ENCODE results near the gene WFDC12.

The WFDC12 gene

GRCh38 chr20:45117581-45117980, 6.7 kb downstream of the WFDC12 start:
- Histone ChIP-seq H3K36me3 (ENCODE audit: control insufficient read depth in 2 of 2, insufficient read depth in 2 of 2, low read length in 2 of 2) (no peaks in the 10 kb centered on the region), H3K27ac (ENCODE audit: low read depth in 2 of 2, low read length in 2 of 2) (no peak overlapping the region), H3K4me3 (ENCODE audit: low read length in 2 of 2) (no peak overlapping the region), H3K9ac (ENCODE audit: low read depth in 1 of 2, low read length in 2 of 2) (no peak overlapping the region), H3K27me3 (ENCODE audit: control insufficient read depth in 2 of 2, insufficient read depth in 2 of 2, low read length in 2 of 2) (no peaks in the 10 kb centered on the region), H3K4me1 (ENCODE audit: control insufficient read depth in 2 of 2, insufficient read depth in 2 of 2, low read length in 2 of 2) (no peaks in the 10 kb centered on the region), H3K9me3 (ENCODE audit: control insufficient read depth in 2 of 2, low read length in 2 of 2) (no peaks in the 10 kb centered on the region)

GRCh38 chr20:45115829-45116228, 8.4 kb downstream of the WFDC12 start:
- Histone ChIP-seq H3K27ac (ENCODE audit: low read depth in 2 of 2, low read length in 2 of 2) (no peak overlapping the region), H3K9ac (ENCODE audit: low read depth in 1 of 2, low read length in 2 of 2) (no peak overlapping the region), H3K27me3 (ENCODE audit: control insufficient read depth in 2 of 2, insufficient read depth in 2 of 2, low read length in 2 of 2) (no peaks in the 10 kb centered on the region), H3K4me1 (ENCODE audit: control insufficient read depth in 2 of 2, insufficient read depth in 2 of 2, low read length in 2 of 2) (no peaks in the 10 kb centered on the region), H3K4me3 (ENCODE audit: low read length in 2 of 2) (no peak overlapping the region), H3K36me3 (ENCODE audit: control insufficient read depth in 2 of 2, insufficient read depth in 2 of 2, low read length in 2 of 2) (no peaks in the 10 kb centered on the region), H3K9me3 (ENCODE audit: control insufficient read depth in 2 of 2, low read length in 2 of 2) (no peaks in the 10 kb centered on the region)

DNA sequence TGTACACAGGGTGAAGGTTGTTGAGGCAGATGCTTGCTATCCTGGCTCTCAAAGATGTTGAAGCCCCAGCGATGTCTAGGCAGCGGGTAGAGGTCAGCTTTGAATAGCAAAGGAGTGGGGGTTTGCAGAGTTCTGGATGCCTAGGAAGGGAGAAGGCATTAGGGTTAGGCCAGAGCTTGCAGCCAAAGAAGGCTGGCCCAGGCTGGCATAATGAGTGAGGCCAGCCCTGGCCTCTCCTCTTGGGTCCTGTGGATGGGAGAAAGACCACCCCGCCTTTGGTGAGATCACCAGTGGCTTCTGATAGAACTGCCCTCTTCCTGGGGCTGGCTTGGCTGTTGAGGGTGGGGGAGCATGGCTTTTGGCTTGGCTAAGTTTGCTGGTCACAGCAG, 8.9 kb downstream of the WFDC12 start:
- H3K36me3 ChIP-seq (ENCODE audit: control insufficient read depth in 2 of 2, insufficient read depth in 2 of 2, low read length in 2 of 2) = no peaks in the 10 kb centered on the region
- H3K27ac ChIP-seq (ENCODE audit: low read depth in 2 of 2, low read length in 2 of 2) = no peak overlapping the region
- H3K4me1 ChIP-seq (ENCODE audit: control insufficient read depth in 2 of 2, insufficient read depth in 2 of 2, low read length in 2 of 2) = no peaks in the 10 kb centered on the region
- H3K4me3 ChIP-seq (ENCODE audit: low read length in 2 of 2) = no peak overlapping the region
- H3K9me3 ChIP-seq (ENCODE audit: control insufficient read depth in 2 of 2, low read length in 2 of 2) = no peaks in the 10 kb centered on the region
- H3K27me3 ChIP-seq (ENCODE audit: control insufficient read depth in 2 of 2, insufficient read depth in 2 of 2, low read length in 2 of 2) = no peaks in the 10 kb centered on the region
- no peak overlapping the region for H3K9ac ChIP-seq (ENCODE audit: low read depth in 1 of 2, low read length in 2 of 2)

DNA sequence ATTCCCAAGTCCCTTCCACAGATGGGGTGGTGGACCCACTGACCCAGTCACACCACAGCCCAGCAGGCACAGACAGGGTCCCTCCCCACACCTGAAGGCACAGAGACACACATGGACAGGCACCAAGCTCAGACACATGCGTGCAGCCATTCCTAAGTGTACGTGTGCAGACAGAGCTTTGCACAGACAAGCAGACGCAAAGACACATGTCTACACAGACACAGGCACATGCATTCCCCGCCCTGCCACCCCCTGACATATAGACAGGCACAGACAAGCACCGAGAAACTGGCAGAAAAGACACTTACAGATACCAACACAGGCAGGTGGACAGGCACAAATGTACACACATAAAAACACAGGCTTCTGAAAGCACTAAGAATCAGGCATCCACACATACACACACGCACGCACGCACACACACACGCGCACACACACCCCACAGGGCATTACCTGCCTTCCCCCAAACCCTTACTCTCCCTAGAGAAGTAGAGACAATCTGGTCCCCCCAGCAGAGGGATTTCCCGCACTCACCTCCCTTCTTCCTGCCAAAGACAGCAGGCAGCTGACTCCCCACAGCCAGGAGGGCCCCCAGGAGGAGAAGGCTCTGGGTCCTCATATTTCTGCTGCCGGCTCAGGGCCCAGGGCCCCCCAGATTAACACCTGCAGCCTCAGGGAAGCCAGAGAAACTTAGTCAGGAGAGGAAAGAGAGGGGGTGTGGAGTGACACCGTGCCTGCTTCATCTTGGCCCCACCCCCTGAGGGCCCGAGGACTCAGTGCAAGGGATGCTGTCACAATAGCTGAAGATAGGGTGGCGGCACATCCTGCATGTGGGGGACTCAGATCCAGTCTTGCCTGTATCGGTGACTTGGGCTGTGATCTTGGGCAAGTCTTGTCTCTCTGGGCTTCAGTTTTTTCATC, 9.5 kb downstream of the WFDC12 start, which contains the start of gene WFDC5:
Gene WFDC5 (minus strand): TSS at position 710 of the 921 bp plus-strand sequence. CDS start 91 bp downstream, at position 619.
- Histone ChIP-seq H3K4me1 (ENCODE audit: control insufficient read depth in 2 of 2, insufficient read depth in 2 of 2, low read length in 2 of 2) (no peaks in the 10 kb centered on the region), H3K9me3 (ENCODE audit: control insufficient read depth in 2 of 2, low read length in 2 of 2) (no peaks in the 10 kb centered on the region), H3K9ac (ENCODE audit: low read depth in 1 of 2, low read length in 2 of 2) (no peak within 1 kb of the TSS), H3K27me3 (ENCODE audit: control insufficient read depth in 2 of 2, insufficient read depth in 2 of 2, low read length in 2 of 2) (no peaks in the 10 kb centered on the region), H3K36me3 (ENCODE audit: control insufficient read depth in 2 of 2, insufficient read depth in 2 of 2, low read length in 2 of 2) (no peaks in the 10 kb centered on the region), H3K4me3 (ENCODE audit: low read length in 2 of 2) (no peak within 1 kb of the TSS), H3K27ac (ENCODE audit: low read depth in 2 of 2, low read length in 2 of 2) (no peak within 1 kb of the TSS)

GRCh38 chr20:45113865-45114264, 10.4 kb downstream of the WFDC12 start:
- Histone ChIP-seq H3K4me1 (ENCODE audit: control insufficient read depth in 2 of 2, insufficient read depth in 2 of 2, low read length in 2 of 2) (no peaks in the 10 kb centered on the region), H3K36me3 (ENCODE audit: control insufficient read depth in 2 of 2, insufficient read depth in 2 of 2, low read length in 2 of 2) (no peaks in the 10 kb centered on the region), H3K9me3 (ENCODE audit: control insufficient read depth in 2 of 2, low read length in 2 of 2) (no peaks in the 10 kb centered on the region), H3K27me3 (ENCODE audit: control insufficient read depth in 2 of 2, insufficient read depth in 2 of 2, low read length in 2 of 2) (no peaks in the 10 kb centered on the region), H3K9ac (ENCODE audit: low read depth in 1 of 2, low read length in 2 of 2) (no peak overlapping the region), H3K27ac (ENCODE audit: low read depth in 2 of 2, low read length in 2 of 2) (no peak overlapping the region), H3K4me3 (ENCODE audit: low read length in 2 of 2) (no peak overlapping the region)

DNA sequence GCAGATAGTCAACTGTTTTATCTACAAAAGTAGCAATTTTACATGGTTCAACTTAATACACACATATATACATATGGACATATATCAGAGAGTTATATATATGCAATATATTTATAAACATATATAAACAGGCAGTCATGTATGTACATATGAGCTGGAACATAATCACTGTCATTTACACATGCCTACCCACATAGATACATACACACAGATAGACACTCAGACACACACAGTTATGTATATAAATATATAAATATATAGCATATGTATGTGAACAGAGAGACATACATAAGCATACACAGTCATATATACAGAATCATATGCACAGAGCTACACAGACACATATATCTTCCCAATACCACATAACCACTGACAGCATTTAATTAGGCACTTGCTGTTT, 11.5 kb downstream of the WFDC12 start:
- Histone ChIP-seq H3K27ac (ENCODE audit: low read depth in 2 of 2, low read length in 2 of 2) (no peak overlapping the region), H3K9ac (ENCODE audit: low read depth in 1 of 2, low read length in 2 of 2) (no peak overlapping the region), H3K9me3 (ENCODE audit: control insufficient read depth in 2 of 2, low read length in 2 of 2) (no peaks in the 10 kb centered on the region), H3K4me3 (ENCODE audit: low read length in 2 of 2) (no peak overlapping the region), H3K4me1 (ENCODE audit: control insufficient read depth in 2 of 2, insufficient read depth in 2 of 2, low read length in 2 of 2) (no peaks in the 10 kb centered on the region), H3K27me3 (ENCODE audit: control insufficient read depth in 2 of 2, insufficient read depth in 2 of 2, low read length in 2 of 2) (peaks cover 0 to 3% of the 10 kb centered on the region in 2 donors), H3K36me3 (ENCODE audit: control insufficient read depth in 2 of 2, insufficient read depth in 2 of 2, low read length in 2 of 2) (no peaks in the 10 kb centered on the region)

- Histone ChIP-seq H3K4me1 (ENCODE audit: control insufficient read depth in 2 of 2, insufficient read depth in 2 of 2, low read length in 2 of 2) (no peaks in the 10 kb centered on the region), H3K27ac (ENCODE audit: low read depth in 2 of 2, low read length in 2 of 2) (no peak overlapping the region), H3K9ac (ENCODE audit: low read depth in 1 of 2, low read length in 2 of 2) (no peak overlapping the region), H3K4me3 (ENCODE audit: low read length in 2 of 2) (no peak overlapping the region), H3K9me3 (ENCODE audit: control insufficient read depth in 2 of 2, low read length in 2 of 2) (no peaks in the 10 kb centered on the region), H3K36me3 (ENCODE audit: control insufficient read depth in 2 of 2, insufficient read depth in 2 of 2, low read length in 2 of 2) (no peaks in the 10 kb centered on the region), H3K27me3 (ENCODE audit: control insufficient read depth in 2 of 2, insufficient read depth in 2 of 2, low read length in 2 of 2) (peaks cover 0 to 3% of the 10 kb centered on the region in 2 donors)
Measured at GRCh38 chr20:45111799-45112471, 12.3 kb downstream of the WFDC12 start.

DNA sequence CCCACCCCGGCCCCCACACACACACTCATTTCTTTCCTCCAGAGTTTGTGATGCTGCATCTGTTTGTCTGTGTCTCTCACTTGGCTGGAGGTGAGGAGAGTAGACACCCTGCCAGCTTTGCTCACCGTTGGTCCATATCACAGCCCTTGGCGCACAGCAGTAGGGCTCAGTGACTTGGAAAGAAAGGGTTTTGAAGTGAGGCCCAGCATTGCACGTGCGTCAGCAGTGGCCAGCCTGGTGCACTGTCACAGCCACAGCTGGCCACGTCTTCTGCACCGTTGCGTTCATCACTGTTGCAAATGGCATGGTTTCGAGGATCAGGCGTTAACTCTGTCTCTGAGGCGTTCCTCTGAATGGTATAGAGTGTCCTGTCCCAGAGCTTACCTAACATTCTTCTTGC, 13.0 kb downstream of the WFDC12 start:
- no peak overlapping the region for H3K4me3 ChIP-seq (ENCODE audit: low read length in 2 of 2)
- no peak overlapping the region for H3K9ac ChIP-seq (ENCODE audit: low read depth in 1 of 2, low read length in 2 of 2)
- no peaks in the 10 kb centered on the region for H3K9me3 ChIP-seq (ENCODE audit: control insufficient read depth in 2 of 2, low read length in 2 of 2)
- H3K36me3 ChIP-seq (ENCODE audit: control insufficient read depth in 2 of 2, insufficient read depth in 2 of 2, low read length in 2 of 2) = no peaks in the 10 kb centered on the region
- no peak overlapping the region for H3K27ac ChIP-seq (ENCODE audit: low read depth in 2 of 2, low read length in 2 of 2)
- no peaks in the 10 kb centered on the region for H3K4me1 ChIP-seq (ENCODE audit: control insufficient read depth in 2 of 2, insufficient read depth in 2 of 2, low read length in 2 of 2)
- H3K27me3 ChIP-seq (ENCODE audit: control insufficient read depth in 2 of 2, insufficient read depth in 2 of 2, low read length in 2 of 2) = peaks cover 0 to 3% of the 10 kb centered on the region in 2 donors

GRCh38 chr20:45110301-45110700, 14.0 kb downstream of the WFDC12 start:
- peaks cover 0 to 3% of the 10 kb centered on the region in 2 donors for H3K27me3 ChIP-seq (ENCODE audit: control insufficient read depth in 2 of 2, insufficient read depth in 2 of 2, low read length in 2 of 2)
- no peaks in the 10 kb centered on the region for H3K36me3 ChIP-seq (ENCODE audit: control insufficient read depth in 2 of 2, insufficient read depth in 2 of 2, low read length in 2 of 2)
- H3K9ac ChIP-seq (ENCODE audit: low read depth in 1 of 2, low read length in 2 of 2) = no peak overlapping the region
- no peak overlapping the region for H3K4me3 ChIP-seq (ENCODE audit: low read length in 2 of 2)
- H3K9me3 ChIP-seq (ENCODE audit: control insufficient read depth in 2 of 2, low read length in 2 of 2) = no peaks in the 10 kb centered on the region
- H3K27ac ChIP-seq (ENCODE audit: low read depth in 2 of 2, low read length in 2 of 2) = no peak overlapping the region
- H3K4me1 ChIP-seq (ENCODE audit: control insufficient read depth in 2 of 2, insufficient read depth in 2 of 2, low read length in 2 of 2) = no peaks in the 10 kb centered on the region

GRCh38 chr20:45109634-45110033, 14.6 kb downstream of the WFDC12 start:
- H3K4me3 ChIP-seq (ENCODE audit: low read length in 2 of 2) = no peak overlapping the region
- no peaks in the 10 kb centered on the region for H3K4me1 ChIP-seq (ENCODE audit: control insufficient read depth in 2 of 2, insufficient read depth in 2 of 2, low read length in 2 of 2)
- no peaks in the 10 kb centered on the region for H3K36me3 ChIP-seq (ENCODE audit: control insufficient read depth in 2 of 2, insufficient read depth in 2 of 2, low read length in 2 of 2)
- no peaks in the 10 kb centered on the region for H3K9me3 ChIP-seq (ENCODE audit: control insufficient read depth in 2 of 2, low read length in 2 of 2)
- H3K27ac ChIP-seq (ENCODE audit: low read depth in 2 of 2, low read length in 2 of 2) = no peak overlapping the region
- H3K9ac ChIP-seq (ENCODE audit: low read depth in 1 of 2, low read length in 2 of 2) = no peak overlapping the region
- peaks cover 0 to 3% of the 10 kb centered on the region in 2 donors for H3K27me3 ChIP-seq (ENCODE audit: control insufficient read depth in 2 of 2, insufficient read depth in 2 of 2, low read length in 2 of 2)
